ENCODE measurements around the gene EMILIN3. TPM values are rescaled to one million over a fixed set of nuclear protein-coding genes. Genes with fewer than 3 reads are reported as not detected.

Gene EMILIN3
- polyA plus RNA-seq, 1 of the 3 experiments (the other 2 are of a cell fraction), result 0.02 TPM

GRCh38 chr20:41352106-41352505 lies 14.5 kb downstream of the EMILIN3 start (continued):
- TF ChIP-seq, protein P1, sequence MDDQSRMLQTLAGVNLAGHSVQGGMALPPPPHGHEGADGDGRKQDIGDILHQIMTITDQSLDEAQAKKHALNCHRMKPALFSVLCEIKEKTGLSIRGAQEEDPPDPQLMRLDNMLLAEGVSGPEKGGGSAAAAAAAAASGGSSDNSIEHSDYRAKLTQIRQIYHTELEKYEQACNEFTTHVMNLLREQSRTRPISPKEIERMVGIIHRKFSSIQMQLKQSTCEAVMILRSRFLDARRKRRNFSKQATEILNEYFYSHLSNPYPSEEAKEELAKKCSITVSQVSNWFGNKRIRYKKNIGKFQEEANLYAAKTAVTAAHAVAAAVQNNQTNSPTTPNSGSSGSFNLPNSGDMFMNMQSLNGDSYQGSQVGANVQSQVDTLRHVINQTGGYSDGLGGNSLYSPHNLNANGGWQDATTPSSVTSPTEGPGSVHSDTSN (IDR thresholded peaks at IDR 0.05), result no peak

- no peaks in the 10 kb centered on the region for H3F3A ChIP-seq (replicated peaks; ENCODE audit: insufficient read depth)
- no peak overlapping the region for H3K4me3 ChIP-seq (ENCODE audit: low read depth in 2 of 2, low read length in 1 of 2)
- TF ChIP-seq SMC3 (IDR thresholded peaks at IDR 0.05; ENCODE audit: low read depth, low read length) (no peak), RCOR1 (IDR thresholded peaks at IDR 0.05; ENCODE audit: low read length) (no peak), EZH2phosphoT487 (IDR thresholded peaks at IDR 0.05; ENCODE audit: borderline replicate concordance, low read depth) (no peak), MAX (IDR thresholded peaks at IDR 0.05; ENCODE audit: low read depth) (no peak), CHD2 (IDR thresholded peaks at IDR 0.05; ENCODE audit: low read length, partially characterized antibody) (no peak), GATA2 (CRISPR knock-in tag; IDR thresholded peaks at IDR 0.05) (no peak), CTCF (IDR thresholded peaks at IDR 0.05) (no peak), YY1 (IDR thresholded peaks at IDR 0.05; ENCODE audit: low read depth) (no peak), FOSL2 (IDR thresholded peaks at IDR 0.05; ENCODE audit: borderline replicate concordance, low read depth) (no peak)
- TF ChIP-seq, protein P2, sequence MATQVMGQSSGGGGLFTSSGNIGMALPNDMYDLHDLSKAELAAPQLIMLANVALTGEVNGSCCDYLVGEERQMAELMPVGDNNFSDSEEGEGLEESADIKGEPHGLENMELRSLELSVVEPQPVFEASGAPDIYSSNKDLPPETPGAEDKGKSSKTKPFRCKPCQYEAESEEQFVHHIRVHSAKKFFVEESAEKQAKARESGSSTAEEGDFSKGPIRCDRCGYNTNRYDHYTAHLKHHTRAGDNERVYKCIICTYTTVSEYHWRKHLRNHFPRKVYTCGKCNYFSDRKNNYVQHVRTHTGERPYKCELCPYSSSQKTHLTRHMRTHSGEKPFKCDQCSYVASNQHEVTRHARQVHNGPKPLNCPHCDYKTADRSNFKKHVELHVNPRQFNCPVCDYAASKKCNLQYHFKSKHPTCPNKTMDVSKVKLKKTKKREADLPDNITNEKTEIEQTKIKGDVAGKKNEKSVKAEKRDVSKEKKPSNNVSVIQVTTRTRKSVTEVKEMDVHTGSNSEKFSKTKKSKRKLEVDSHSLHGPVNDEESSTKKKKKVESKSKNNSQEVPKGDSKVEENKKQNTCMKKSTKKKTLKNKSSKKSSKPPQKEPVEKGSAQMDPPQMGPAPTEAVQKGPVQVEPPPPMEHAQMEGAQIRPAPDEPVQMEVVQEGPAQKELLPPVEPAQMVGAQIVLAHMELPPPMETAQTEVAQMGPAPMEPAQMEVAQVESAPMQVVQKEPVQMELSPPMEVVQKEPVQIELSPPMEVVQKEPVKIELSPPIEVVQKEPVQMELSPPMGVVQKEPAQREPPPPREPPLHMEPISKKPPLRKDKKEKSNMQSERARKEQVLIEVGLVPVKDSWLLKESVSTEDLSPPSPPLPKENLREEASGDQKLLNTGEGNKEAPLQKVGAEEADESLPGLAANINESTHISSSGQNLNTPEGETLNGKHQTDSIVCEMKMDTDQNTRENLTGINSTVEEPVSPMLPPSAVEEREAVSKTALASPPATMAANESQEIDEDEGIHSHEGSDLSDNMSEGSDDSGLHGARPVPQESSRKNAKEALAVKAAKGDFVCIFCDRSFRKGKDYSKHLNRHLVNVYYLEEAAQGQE (IDR thresholded peaks at IDR 0.05; ENCODE audit: low read depth, low read length), result no peak
- no peaks in the 10 kb centered on the region for H3K9me2 ChIP-seq
- H3K27me3 ChIP-seq (ENCODE audit: insufficient read depth), result no peaks in the 10 kb centered on the region
- no peaks in the 10 kb centered on the region for H3K9me3 ChIP-seq
- ChIA-PET CTCF (interaction anchor here (0.6 to 3.3 kb wide), 6 partner anchors 10 to 305 kb away, joined by 3 to 13 read pairs (median 4); partner anchors contain the start of gene LPIN3), POLR2A (interaction anchor here (1.2 kb wide), 1 partner anchor 15 kb away, joined by 3 read pairs; no protein-coding TSS in a partner anchor)
- WGBS (ENCODE audit: low lambda C conversion rate), result 73% methylated on average over 7 of the region's 7 CpGs
- H3K79me2 ChIP-seq (ENCODE audit: insufficient read depth), result no peaks in the 10 kb centered on the region
- no peak for DNase-seq
- H3K4me1 ChIP-seq (ENCODE audit: control insufficient read depth in 1 of 2, insufficient read depth in 2 of 2, low read depth in 1 of 2, low read length in 1 of 2), result no peaks in the 10 kb centered on the region
- no peaks in the 10 kb centered on the region for H3K36me3 ChIP-seq (replicated peaks in 1 of 2; ENCODE audit: control insufficient read depth in 1 of 2, insufficient read depth in 2 of 2, low read length in 1 of 2)
- H4K20me1 ChIP-seq (ENCODE audit: insufficient read depth), result no peaks in the 10 kb centered on the region
- no peak overlapping the region for H3K9ac ChIP-seq
- no peak overlapping the region for H3K4me2 ChIP-seq
- H3K27ac ChIP-seq (ENCODE audit: low read depth in 2 of 2, low read length in 1 of 2), result no peak overlapping the region
- no peak overlapping the region for H2AFZ ChIP-seq (ENCODE audit: low read depth)
Observed at GRCh38 chr20:41350408-41350962, 16.1 kb downstream of the EMILIN3 start.
